Endothelial cell of umbilical vein (primary cell): Measurements from ENCODE around the gene ADAM22.

Experiments
- EZH2 ChIP-seq: IDR thresholded peaks from 2 replicates; pipeline ENCODE4 v1.6.1; 2012; ENCODE audit warnings: borderline replicate concordance, low read depth, mild to moderate bottlenecking, moderate library complexity, low read length, inconsistent platforms; ENCODE audit not compliant: severe bottlenecking
- POLR2A ChIP-seq: IDR thresholded peaks from 2 replicates; pipeline ENCODE4 v1.6.1; 2012; ENCODE audit warnings: low read depth, mild to moderate bottlenecking, control low read depth, low read length

DNA sequence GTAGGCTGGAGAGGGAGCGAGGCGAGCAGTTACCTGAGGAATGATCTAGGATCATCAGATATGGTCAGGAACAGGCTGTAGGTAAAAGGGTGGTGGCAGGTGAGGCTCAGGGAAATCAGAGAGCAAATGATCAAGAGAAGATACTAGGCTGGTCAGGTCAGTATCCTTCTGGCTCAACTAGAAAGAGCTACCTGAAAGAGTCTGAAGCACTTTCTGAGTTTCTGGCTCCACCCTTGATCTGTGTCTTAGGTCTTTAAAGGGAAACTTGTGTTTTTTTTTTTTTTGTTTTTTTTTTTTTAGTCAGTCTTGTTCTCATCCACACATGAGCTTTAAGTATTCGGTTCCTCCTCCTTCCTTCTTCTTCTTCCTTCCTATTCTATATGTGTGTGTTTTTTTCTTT lies 10.5 kb downstream of the ADAM22 start:
- TF ChIP-seq POLR2A (no peak), EZH2 (no peak)
